ENCODE data around the gene G3BP1. TPM values are rescaled to one million over a fixed set of nuclear protein-coding genes. Genes with fewer than 3 reads are reported as not detected.

Gene G3BP1
- total and polyA plus RNA-seq, 9 of the 15 experiments (the other 6 are each of a cell fraction or from before 2014, with no cell fraction given) = 54.7 to 264 (median 105) TPM

DNA sequence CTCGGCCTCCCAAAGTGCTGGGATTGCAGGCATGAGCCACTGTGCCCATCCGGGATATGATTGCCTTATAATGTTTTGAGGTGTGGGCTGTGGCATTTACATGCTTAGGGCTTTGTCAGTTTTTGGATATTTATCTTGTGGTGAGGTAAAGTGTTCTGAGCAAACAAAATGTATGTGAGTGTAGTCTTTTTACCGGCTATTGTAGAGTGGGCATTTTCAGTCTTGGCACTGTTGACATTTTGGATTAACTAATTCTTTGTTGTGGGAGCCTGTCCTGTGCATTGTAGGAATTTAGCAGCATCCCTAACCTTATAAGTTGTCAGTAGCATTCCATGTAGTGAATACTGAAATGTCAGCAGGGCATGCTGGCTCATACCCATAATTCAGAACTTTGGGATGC, 21.6 kb downstream of the G3BP1 start:
- Histone ChIP-seq H3K4me1 (replicated peaks in 1 of 2; ENCODE audit: control insufficient read depth in 2 of 2, insufficient read depth in 2 of 2, low read length in 2 of 2) (no peaks in the 10 kb centered on the region), H3K27ac (ENCODE audit: extremely low read depth, low read depth, low read length) (no peak overlapping the region), H3K27me3 (ENCODE audit: control insufficient read depth in 2 of 2, insufficient read depth in 2 of 2, low read length in 2 of 2) (no peaks in the 10 kb centered on the region), H3K9me1 (ENCODE audit: control insufficient read depth, insufficient read depth, low read length) (no peaks in the 10 kb centered on the region), H3K4me2 (ENCODE audit: insufficient read depth, low read length) (no peak overlapping the region), H3K9me3 (replicated peaks; ENCODE audit: control insufficient read depth, insufficient read depth, low read depth, low read length) (no peaks in the 10 kb centered on the region), H3K79me2 (ENCODE audit: control insufficient read depth, insufficient read depth, low read length) (peaks cover 92% of the 10 kb centered on the region), H3K9ac (ENCODE audit: insufficient read depth in 1 of 2, low read depth in 2 of 2, low read length in 2 of 2) (no peak overlapping the region), H4K20me1 (replicated peaks; ENCODE audit: control insufficient read depth, insufficient read depth, low read length) (no peaks in the 10 kb centered on the region; the same call in none of the 2 replicates), H2AFZ (ENCODE audit: low read depth, low read length) (no peak overlapping the region), H3K4me3 (no peak overlapping the region), H3K36me3 (ENCODE audit: control insufficient read depth, insufficient read depth, low read length) (peaks cover 100% of the 10 kb centered on the region)
- intact Hi-C loops (cut with micrococcal nuclease) (no loop called here), in situ Hi-C loops (cut with MboI) (no loop called here)
- ChIA-PET CTCF (ENCODE audit: low intra/inter-chr PET ratio) (no interaction called here), POLR2A (no interaction called here)
- 91% methylated on average over 3 of the region's 3 CpGs for WGBS (ENCODE audit: insufficient coverage, low coverage, missing lambda C conversion rate)
- BruUV-seq (replicated peaks) = no TSS peak
- DNase-seq (ENCODE audit: extremely low read depth in 1 of 4, low spot score in 3 of 4) = no peak
- TF ChIP-seq ZNF217 (CRISPR knock-in tag; IDR thresholded peaks at IDR 0.05) (no peak), NCOA1 (IDR thresholded peaks at IDR 0.05; ENCODE audit: low read depth) (no peak), HMGN3 (IDR thresholded peaks at IDR 0.05; ENCODE audit: borderline replicate concordance, extremely low read depth, insufficient read length, low read depth, low read length) (no peak), HDAC1 (IDR thresholded peaks at IDR 0.05) (no peak), E2F3 (CRISPR knock-in tag; IDR thresholded peaks at IDR 0.05) (no peak), EZH2 (IDR thresholded peaks at IDR 0.05; ENCODE audit: borderline replicate concordance, low read depth, low read length) (no peak), ETV5 (CRISPR knock-in tag; IDR thresholded peaks at IDR 0.05; ENCODE audit: low read depth) (no peak)
- TF ChIP-seq, protein P1, sequence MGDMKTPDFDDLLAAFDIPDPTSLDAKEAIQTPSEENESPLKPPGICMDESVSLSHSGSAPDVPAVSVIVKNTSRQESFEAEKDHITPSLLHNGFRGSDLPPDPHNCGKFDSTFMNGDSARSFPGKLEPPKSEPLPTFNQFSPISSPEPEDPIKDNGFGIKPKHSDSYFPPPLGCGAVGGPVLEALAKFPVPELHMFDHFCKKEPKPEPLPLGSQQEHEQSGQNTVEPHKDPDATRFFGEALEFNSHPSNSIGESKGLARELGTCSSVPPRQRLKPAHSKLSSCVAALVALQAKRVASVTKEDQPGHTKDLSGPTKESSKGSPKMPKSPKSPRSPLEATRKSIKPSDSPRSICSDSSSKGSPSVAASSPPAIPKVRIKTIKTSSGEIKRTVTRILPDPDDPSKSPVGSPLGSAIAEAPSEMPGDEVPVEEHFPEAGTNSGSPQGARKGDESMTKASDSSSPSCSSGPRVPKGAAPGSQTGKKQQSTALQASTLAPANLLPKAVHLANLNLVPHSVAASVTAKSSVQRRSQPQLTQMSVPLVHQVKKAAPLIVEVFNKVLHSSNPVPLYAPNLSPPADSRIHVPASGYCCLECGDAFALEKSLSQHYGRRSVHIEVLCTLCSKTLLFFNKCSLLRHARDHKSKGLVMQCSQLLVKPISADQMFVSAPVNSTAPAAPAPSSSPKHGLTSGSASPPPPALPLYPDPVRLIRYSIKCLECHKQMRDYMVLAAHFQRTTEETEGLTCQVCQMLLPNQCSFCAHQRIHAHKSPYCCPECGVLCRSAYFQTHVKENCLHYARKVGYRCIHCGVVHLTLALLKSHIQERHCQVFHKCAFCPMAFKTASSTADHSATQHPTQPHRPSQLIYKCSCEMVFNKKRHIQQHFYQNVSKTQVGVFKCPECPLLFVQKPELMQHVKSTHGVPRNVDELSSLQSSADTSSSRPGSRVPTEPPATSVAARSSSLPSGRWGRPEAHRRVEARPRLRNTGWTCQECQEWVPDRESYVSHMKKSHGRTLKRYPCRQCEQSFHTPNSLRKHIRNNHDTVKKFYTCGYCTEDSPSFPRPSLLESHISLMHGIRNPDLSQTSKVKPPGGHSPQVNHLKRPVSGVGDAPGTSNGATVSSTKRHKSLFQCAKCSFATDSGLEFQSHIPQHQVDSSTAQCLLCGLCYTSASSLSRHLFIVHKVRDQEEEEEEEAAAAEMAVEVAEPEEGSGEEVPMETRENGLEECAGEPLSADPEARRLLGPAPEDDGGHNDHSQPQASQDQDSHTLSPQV (IDR thresholded peaks at IDR 0.05) = no peak
- TF ChIP-seq, protein P2, sequence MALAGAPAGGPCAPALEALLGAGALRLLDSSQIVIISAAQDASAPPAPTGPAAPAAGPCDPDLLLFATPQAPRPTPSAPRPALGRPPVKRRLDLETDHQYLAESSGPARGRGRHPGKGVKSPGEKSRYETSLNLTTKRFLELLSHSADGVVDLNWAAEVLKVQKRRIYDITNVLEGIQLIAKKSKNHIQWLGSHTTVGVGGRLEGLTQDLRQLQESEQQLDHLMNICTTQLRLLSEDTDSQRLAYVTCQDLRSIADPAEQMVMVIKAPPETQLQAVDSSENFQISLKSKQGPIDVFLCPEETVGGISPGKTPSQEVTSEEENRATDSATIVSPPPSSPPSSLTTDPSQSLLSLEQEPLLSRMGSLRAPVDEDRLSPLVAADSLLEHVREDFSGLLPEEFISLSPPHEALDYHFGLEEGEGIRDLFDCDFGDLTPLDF (CRISPR knock-in tag; IDR thresholded peaks at IDR 0.05) = no peak
- TF ChIP-seq, protein P3, sequence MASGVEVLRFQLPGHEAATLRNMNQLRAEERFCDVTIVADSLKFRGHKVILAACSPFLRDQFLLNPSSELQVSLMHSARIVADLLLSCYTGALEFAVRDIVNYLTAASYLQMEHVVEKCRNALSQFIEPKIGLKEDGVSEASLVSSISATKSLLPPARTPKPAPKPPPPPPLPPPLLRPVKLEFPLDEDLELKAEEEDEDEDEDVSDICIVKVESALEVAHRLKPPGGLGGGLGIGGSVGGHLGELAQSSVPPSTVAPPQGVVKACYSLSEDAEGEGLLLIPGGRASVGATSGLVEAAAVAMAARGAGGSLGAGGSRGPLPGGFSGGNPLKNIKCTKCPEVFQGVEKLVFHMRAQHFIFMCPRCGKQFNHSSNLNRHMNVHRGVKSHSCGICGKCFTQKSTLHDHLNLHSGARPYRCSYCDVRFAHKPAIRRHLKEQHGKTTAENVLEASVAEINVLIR (CRISPR knock-in tag; IDR thresholded peaks at IDR 0.05) = no peak
- TF ChIP-seq, protein P4, sequence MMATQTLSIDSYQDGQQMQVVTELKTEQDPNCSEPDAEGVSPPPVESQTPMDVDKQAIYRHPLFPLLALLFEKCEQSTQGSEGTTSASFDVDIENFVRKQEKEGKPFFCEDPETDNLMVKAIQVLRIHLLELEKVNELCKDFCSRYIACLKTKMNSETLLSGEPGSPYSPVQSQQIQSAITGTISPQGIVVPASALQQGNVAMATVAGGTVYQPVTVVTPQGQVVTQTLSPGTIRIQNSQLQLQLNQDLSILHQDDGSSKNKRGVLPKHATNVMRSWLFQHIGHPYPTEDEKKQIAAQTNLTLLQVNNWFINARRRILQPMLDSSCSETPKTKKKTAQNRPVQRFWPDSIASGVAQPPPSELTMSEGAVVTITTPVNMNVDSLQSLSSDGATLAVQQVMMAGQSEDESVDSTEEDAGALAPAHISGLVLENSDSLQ (IDR thresholded peaks at IDR 0.05) = no peak
- no peak for ATAC-seq
- FAIRE-seq = no peak

Measured in K562 (cell line).